HepG2 (cell line): ENCODE data around the gene DMXL2.

Experiments
- ATF1 ChIP-seq: IDR thresholded peaks from 2 replicates; pipeline ENCODE4 v1.6.1; 2016; ENCODE audit warnings: mild to moderate bottlenecking, control low read depth
- BCL6 ChIP-seq: IDR thresholded peaks from 2 replicates; pipeline ENCODE4 v1.6.1; 2016; ENCODE audit warnings: missing genetic modification reagents, missing compliant biosample characterization
- NFE2 ChIP-seq: sonication (generic); formaldehyde crosslinking; IDR thresholded peaks from 2 replicates; pipeline ENCODE4 v1.4.0; 2020; ENCODE audit warnings: missing genetic modification reagents
- POLR2A ChIP-seq, 2 experiments: IDR thresholded peaks; 2 replicates each; pipeline ENCODE4 v1.6.1; 2011; ENCODE audit warnings: low read depth in 2 of 2, low read length in 2 of 2, mild to moderate bottlenecking in 1 of 2, moderate library complexity in 1 of 2; ENCODE audit not compliant: insufficient read depth in 1 of 2
- RELA ChIP-seq: sonication (generic); formaldehyde crosslinking; IDR thresholded peaks from 2 replicates; pipeline ENCODE4 v1.4.0; 2020; ENCODE audit warnings: missing genetic modification reagents
- RFX3 ChIP-seq: IDR thresholded peaks from 2 replicates; pipeline ENCODE4 v1.6.1; 2016; ENCODE audit warnings: missing biosample characterization, missing genetic modification reagents
- ZFAT ChIP-seq: sonication (generic); formaldehyde crosslinking; conservative IDR thresholded peaks from 2 replicates; pipeline ENCODE4 v1.8.1; 2023; ENCODE audit warnings: missing genetic modification reagents, inconsistent platforms
- ZNF75D ChIP-seq: sonication (generic); formaldehyde crosslinking; IDR thresholded peaks from 2 replicates; pipeline ENCODE4 v1.8.1; 2023; ENCODE audit warnings: missing genetic modification reagents, mild to moderate bottlenecking, borderline replicate concordance
- ZNF782 ChIP-seq: sonication (generic); formaldehyde crosslinking; IDR thresholded peaks from 2 replicates; pipeline ENCODE4 v1.4.0; 2020; ENCODE audit warnings: missing genetic modification reagents, mild to moderate bottlenecking, borderline replicate concordance
- TF ChIP-seq, protein P1 (sequence below): sonication (generic); formaldehyde crosslinking; IDR thresholded peaks from 2 replicates; pipeline ENCODE4 v1.5.0; 2020; ENCODE audit warnings: mild to moderate bottlenecking, missing genetic modification reagents, moderate library complexity
- TF ChIP-seq, protein P2 (sequence below): IDR thresholded peaks from 2 replicates; pipeline ENCODE4 v1.6.1; 2012; ENCODE audit warnings: inconsistent platforms

DNA sequence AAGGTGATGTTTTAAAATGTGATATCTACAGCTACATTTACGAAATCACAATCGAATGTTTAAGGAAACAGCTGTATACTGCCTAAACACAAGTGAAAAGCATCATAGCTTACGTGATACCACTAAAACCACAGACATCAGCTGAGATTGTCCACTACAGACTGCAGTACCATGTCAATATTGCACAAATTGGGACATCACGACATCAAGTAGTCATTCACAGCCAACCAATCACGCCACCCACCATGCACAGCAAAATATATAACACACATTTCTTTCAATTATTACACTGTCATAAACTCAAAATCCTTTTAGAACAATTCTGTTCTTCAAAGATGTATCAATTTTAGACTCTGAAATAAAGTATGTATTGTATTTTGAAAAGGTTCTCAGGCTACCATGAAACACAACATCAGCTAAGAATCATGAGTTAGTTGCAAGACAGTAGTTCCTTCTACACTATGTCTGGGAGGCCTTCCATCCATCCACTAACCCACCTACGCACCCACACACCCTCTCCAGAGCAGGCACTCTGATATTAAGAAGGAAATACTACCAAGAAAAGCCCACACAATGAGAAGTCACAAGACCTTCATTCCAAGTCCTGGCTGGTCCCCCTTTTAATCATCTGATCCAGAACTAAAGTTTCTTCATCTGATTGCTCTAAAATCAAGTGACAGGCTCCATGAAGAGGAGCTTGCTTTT lies 3.1 kb downstream of the DMXL2 start:
- TF ChIP-seq POLR2A (IDR thresholded peaks at IDR 0.05; ENCODE audit: insufficient read depth in 1 of 2, low read depth in 2 of 2, low read length in 2 of 2) = no peak
- TF ChIP-seq ZNF75D (CRISPR knock-in tag) = no peak
- no peak for TF ChIP-seq BCL6
- no peak for TF ChIP-seq NFE2 (CRISPR knock-in tag)
- TF ChIP-seq RELA (CRISPR knock-in tag) = no peak
- no peak for TF ChIP-seq ZFAT (CRISPR knock-in tag)
- TF ChIP-seq ZNF782 (CRISPR knock-in tag) = no peak
- TF ChIP-seq, protein P1, sequence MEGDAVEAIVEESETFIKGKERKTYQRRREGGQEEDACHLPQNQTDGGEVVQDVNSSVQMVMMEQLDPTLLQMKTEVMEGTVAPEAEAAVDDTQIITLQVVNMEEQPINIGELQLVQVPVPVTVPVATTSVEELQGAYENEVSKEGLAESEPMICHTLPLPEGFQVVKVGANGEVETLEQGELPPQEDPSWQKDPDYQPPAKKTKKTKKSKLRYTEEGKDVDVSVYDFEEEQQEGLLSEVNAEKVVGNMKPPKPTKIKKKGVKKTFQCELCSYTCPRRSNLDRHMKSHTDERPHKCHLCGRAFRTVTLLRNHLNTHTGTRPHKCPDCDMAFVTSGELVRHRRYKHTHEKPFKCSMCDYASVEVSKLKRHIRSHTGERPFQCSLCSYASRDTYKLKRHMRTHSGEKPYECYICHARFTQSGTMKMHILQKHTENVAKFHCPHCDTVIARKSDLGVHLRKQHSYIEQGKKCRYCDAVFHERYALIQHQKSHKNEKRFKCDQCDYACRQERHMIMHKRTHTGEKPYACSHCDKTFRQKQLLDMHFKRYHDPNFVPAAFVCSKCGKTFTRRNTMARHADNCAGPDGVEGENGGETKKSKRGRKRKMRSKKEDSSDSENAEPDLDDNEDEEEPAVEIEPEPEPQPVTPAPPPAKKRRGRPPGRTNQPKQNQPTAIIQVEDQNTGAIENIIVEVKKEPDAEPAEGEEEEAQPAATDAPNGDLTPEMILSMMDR (CRISPR knock-in tag) = no peak
- no peak for TF ChIP-seq ATF1 (CRISPR knock-in tag)
- TF ChIP-seq RFX3 (CRISPR knock-in tag) = no peak
- TF ChIP-seq, protein P2, sequence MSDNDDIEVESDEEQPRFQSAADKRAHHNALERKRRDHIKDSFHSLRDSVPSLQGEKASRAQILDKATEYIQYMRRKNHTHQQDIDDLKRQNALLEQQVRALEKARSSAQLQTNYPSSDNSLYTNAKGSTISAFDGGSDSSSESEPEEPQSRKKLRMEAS = no peak
